Skeletal muscle tissue (tissue), 4 donors: ENCODE data around the gene GPR176. TPM values are rescaled to one million over a fixed set of nuclear protein-coding genes. Genes with fewer than 3 reads are reported as not detected.

Experiments used
- H3K27ac ChIP-seq: one replicate; pipeline ENCODE4 v1.7.0; 2013; ENCODE audit warnings: mild to moderate bottlenecking, low read depth, low read length, inconsistent platforms
- H3K27me3 ChIP-seq, 3 donors: one replicate each; pipeline ENCODE4 v1.7.0; 2013; ENCODE audit warnings: low read length in 3 of 3; ENCODE audit not compliant: control insufficient read depth in 3 of 3, insufficient read depth in 3 of 3
- H3K36me3 ChIP-seq, 3 donors: one replicate each; pipeline ENCODE4 v1.7.0; 2013; ENCODE audit warnings: low read length in 3 of 3; ENCODE audit not compliant: control insufficient read depth in 3 of 3, insufficient read depth in 3 of 3
- H3K4me1 ChIP-seq, 3 donors: one replicate each; pipeline ENCODE4 v1.7.0; 2013; ENCODE audit warnings: low read length in 3 of 3, mild to moderate bottlenecking in 3 of 3; ENCODE audit not compliant: control insufficient read depth in 3 of 3, insufficient read depth in 3 of 3
- H3K4me3 ChIP-seq, 3 donors: one replicate each; pipeline ENCODE4 v1.7.0; 2013; ENCODE audit warnings: low read length in 3 of 3
- H3K9ac ChIP-seq, 3 donors: one replicate each; pipeline ENCODE4 v1.7.0; 2013; ENCODE audit warnings: low read length in 3 of 3, mild to moderate bottlenecking in 3 of 3, moderate library complexity in 2 of 3, low read depth in 1 of 3
- H3K9me3 ChIP-seq, 3 donors: one replicate each; pipeline ENCODE4 v1.7.0; 2013; ENCODE audit warnings: low read length in 3 of 3; ENCODE audit not compliant: control insufficient read depth in 3 of 3
- total RNA-seq: library from RNA; depleted of rRNA; stranded (reverse); fragments of >200 nt; gene quantifications from one replicate; pipeline ENCODE4 v1.2.3, GENCODE V29; 2014
- donor health status: Osteomylitis.

The GPR176 gene
- 6.3 TPM for total RNA-seq

GRCh38 chr15:39919748-39920509, at the start of gene GPR176:
Gene GPR176, minus strand, starts transcription at chr15:39920266. Its CDS starts 240 bp downstream, at chr15:39920026.
- Histone ChIP-seq H3K9me3 (no peaks in the 10 kb centered on the region), H3K27ac (peak within 1 kb of the TSS; percentile 41), H3K4me1 (peaks cover 7 to 11% (median 7%) of the 10 kb centered on the region in 3 donors), H3K36me3 (no peaks in the 10 kb centered on the region), H3K4me3 (peak within 1 kb of the TSS; percentile 79 to 84 (median 80)), H3K27me3 (peaks cover 7 to 19% (median 17%) of the 10 kb centered on the region in 3 donors), H3K9ac (peak within 1 kb of the TSS; percentile 54 to 79 (median 65))

- Histone ChIP-seq H3K9me3 (no peaks in the 10 kb centered on the region), H3K27me3 (no peaks in the 10 kb centered on the region), H3K4me1 (no peaks in the 10 kb centered on the region), H3K4me3 (no peak overlapping the region), H3K27ac (no peak overlapping the region), H3K36me3 (peaks cover 13 to 37% (median 35%) of the 10 kb centered on the region in 3 donors), H3K9ac (no peak overlapping the region)
Measured at GRCh38 chr15:39969002-39969394, 48.9 kb upstream of the GPR176 start.

- Histone ChIP-seq H3K9ac (no peak overlapping the region), H3K4me3 (no peak overlapping the region), H3K27me3 (no peaks in the 10 kb centered on the region), H3K27ac (no peak overlapping the region), H3K9me3 (no peaks in the 10 kb centered on the region), H3K4me1 (no peaks in the 10 kb centered on the region), H3K36me3 (peaks cover 13 to 31% (median 30%) of the 10 kb centered on the region in 3 donors)
Measured at GRCh38 chr15:39968273-39969001, 48.4 kb upstream of the GPR176 start.

GRCh38 chr15:39966521-39966920, 46.5 kb upstream of the GPR176 start:
- no peak overlapping the region for H3K4me3 ChIP-seq
- no peaks in the 10 kb centered on the region for H3K4me1 ChIP-seq
- no peaks in the 10 kb centered on the region for H3K9me3 ChIP-seq
- no peaks in the 10 kb centered on the region for H3K27me3 ChIP-seq
- H3K9ac ChIP-seq: no peak overlapping the region
- peaks cover 17 to 39% (median 32%) of the 10 kb centered on the region in 3 donors for H3K36me3 ChIP-seq
- H3K27ac ChIP-seq: no peak overlapping the region

GRCh38 chr15:39963786-39964185, 43.7 kb upstream of the GPR176 start:
- peaks cover 17 to 46% (median 38%) of the 10 kb centered on the region in 3 donors for H3K36me3 ChIP-seq
- no peaks in the 10 kb centered on the region for H3K9me3 ChIP-seq
- H3K4me3 ChIP-seq: no peak overlapping the region
- H3K9ac ChIP-seq: no peak overlapping the region
- no peaks in the 10 kb centered on the region for H3K27me3 ChIP-seq
- no peaks in the 10 kb centered on the region for H3K4me1 ChIP-seq
- no peak overlapping the region for H3K27ac ChIP-seq

GRCh38 chr15:39961051-39961450, 41.0 kb upstream of the GPR176 start:
- Histone ChIP-seq H3K9ac (no peak overlapping the region), H3K27me3 (no peaks in the 10 kb centered on the region), H3K36me3 (peaks cover 24 to 52% (median 42%) of the 10 kb centered on the region in 3 donors), H3K4me3 (no peak overlapping the region), H3K27ac (no peak overlapping the region), H3K4me1 (no peaks in the 10 kb centered on the region), H3K9me3 (no peaks in the 10 kb centered on the region)

GRCh38 chr15:39960411-39960810, 40.3 kb upstream of the GPR176 start:
- Histone ChIP-seq H3K27me3 (no peaks in the 10 kb centered on the region), H3K9me3 (no peaks in the 10 kb centered on the region), H3K9ac (no peak overlapping the region), H3K27ac (no peak overlapping the region), H3K36me3 (peaks cover 23 to 51% (median 43%) of the 10 kb centered on the region in 3 donors), H3K4me1 (no peaks in the 10 kb centered on the region), H3K4me3 (no peak overlapping the region)

- Histone ChIP-seq H3K4me1 (no peaks in the 10 kb centered on the region), H3K4me3 (no peak overlapping the region), H3K9me3 (no peaks in the 10 kb centered on the region), H3K9ac (no peak overlapping the region), H3K27ac (no peak overlapping the region), H3K27me3 (no peaks in the 10 kb centered on the region), H3K36me3 (peaks cover 26 to 55% (median 49%) of the 10 kb centered on the region in 3 donors)
Measured at GRCh38 chr15:39959411-39959810, 39.3 kb upstream of the GPR176 start.

GRCh38 chr15:39957481-39957880, 37.4 kb upstream of the GPR176 start:
- no peak overlapping the region for H3K27ac ChIP-seq
- H3K36me3 ChIP-seq: peaks cover 28 to 60% (median 57%) of the 10 kb centered on the region in 3 donors
- no peak overlapping the region for H3K9ac ChIP-seq
- no peak overlapping the region for H3K4me3 ChIP-seq
- no peaks in the 10 kb centered on the region for H3K27me3 ChIP-seq
- H3K9me3 ChIP-seq: no peaks in the 10 kb centered on the region
- no peaks in the 10 kb centered on the region for H3K4me1 ChIP-seq

- Histone ChIP-seq H3K9ac (no peak overlapping the region), H3K36me3 (peaks cover 34 to 63% (median 60%) of the 10 kb centered on the region in 3 donors), H3K27me3 (no peaks in the 10 kb centered on the region), H3K4me3 (no peak overlapping the region), H3K9me3 (no peaks in the 10 kb centered on the region), H3K27ac (no peak overlapping the region), H3K4me1 (no peaks in the 10 kb centered on the region)
Measured at GRCh38 chr15:39953521-39953920, 33.5 kb upstream of the GPR176 start.
